ENCODE measurements around the gene ARPC5L.

Gene ARPC5L

GRCh38 chr9:124886866-124887492 lies 25.0 kb downstream of the ARPC5L start:
- POLR2A ChIA-PET = interaction anchor here (1.4 kb wide), 1 partner anchor 8 kb away, joined by 3 read pairs; no protein-coding TSS in a partner anchor
- no peak overlapping the region for H3K4me3 ChIP-seq (ENCODE audit: low read depth, low read length)
- TF ChIP-seq, protein P1, sequence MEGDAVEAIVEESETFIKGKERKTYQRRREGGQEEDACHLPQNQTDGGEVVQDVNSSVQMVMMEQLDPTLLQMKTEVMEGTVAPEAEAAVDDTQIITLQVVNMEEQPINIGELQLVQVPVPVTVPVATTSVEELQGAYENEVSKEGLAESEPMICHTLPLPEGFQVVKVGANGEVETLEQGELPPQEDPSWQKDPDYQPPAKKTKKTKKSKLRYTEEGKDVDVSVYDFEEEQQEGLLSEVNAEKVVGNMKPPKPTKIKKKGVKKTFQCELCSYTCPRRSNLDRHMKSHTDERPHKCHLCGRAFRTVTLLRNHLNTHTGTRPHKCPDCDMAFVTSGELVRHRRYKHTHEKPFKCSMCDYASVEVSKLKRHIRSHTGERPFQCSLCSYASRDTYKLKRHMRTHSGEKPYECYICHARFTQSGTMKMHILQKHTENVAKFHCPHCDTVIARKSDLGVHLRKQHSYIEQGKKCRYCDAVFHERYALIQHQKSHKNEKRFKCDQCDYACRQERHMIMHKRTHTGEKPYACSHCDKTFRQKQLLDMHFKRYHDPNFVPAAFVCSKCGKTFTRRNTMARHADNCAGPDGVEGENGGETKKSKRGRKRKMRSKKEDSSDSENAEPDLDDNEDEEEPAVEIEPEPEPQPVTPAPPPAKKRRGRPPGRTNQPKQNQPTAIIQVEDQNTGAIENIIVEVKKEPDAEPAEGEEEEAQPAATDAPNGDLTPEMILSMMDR (IDR thresholded peaks at IDR 0.05; ENCODE audit: insufficient read depth, low read length, missing control alignments) = no peak
- no peak for DNase-seq (ENCODE audit: low read depth, low spot score)
- CTCF ChIA-PET = interaction anchor here (0.6 to 1.4 kb wide), 3 partner anchors 7 to 112 kb away, joined by 3 to 6 read pairs (median 6); no protein-coding TSS in a partner anchor

DNA sequence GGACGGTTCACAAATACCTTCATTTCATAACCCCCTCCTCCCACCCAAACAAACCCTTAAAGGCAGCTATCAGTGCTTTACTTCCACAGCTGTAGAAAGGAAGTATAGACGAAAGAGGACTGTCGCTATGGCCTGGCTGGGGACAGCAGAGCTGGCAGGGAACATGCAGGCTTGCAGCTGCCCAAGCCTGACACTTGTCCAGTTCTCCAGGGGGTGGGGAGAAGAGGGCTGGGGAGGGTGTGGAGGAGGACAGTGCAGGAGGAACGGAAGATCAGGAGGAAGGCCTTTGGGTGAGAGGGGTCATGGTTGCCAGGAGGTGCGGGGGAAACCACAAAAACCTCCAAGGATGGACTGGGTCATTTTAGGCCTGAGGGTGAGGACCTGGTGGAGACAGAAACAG lies 25.9 kb downstream of the ARPC5L start:
- H3K4me3 ChIP-seq (ENCODE audit: low read depth, low read length) = no peak overlapping the region
- CTCF ChIA-PET = interaction anchor here (0.9 to 1.4 kb wide), 2 partner anchors 113 to 116 kb away, joined by 3 to 6 read pairs; no protein-coding TSS in a partner anchor
- POLR2A ChIA-PET = interaction anchor here (1.4 kb wide), 1 partner anchor 9 kb away, joined by 3 read pairs; no protein-coding TSS in a partner anchor
- TF ChIP-seq, protein P1 (IDR thresholded peaks at IDR 0.05; ENCODE audit: insufficient read depth, low read length, missing control alignments) = no peak
- DNase-seq (ENCODE audit: low read depth, low spot score) = no peak

DNA sequence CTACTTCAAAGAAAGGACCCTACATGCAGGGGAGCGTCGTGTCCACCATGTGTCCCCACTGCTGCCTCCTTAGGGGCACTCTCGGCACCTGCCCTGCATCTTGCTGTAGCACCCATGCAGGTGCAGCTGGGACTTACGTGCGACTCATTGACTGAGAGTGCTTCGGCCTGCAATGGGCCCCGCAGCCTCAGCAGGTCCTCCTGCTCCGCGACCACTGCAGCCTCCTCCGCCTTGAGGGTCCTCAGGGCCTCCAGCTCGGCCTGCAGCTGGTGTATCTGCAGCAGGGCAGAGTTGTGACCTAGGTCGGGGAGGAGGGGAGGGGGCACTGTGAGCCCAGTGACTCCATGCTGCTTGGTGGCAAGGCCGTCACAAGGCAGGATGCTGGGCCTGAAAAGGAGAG lies 27.1 kb downstream of the ARPC5L start:
- POLR2A ChIA-PET = no interaction called here
- CTCF ChIA-PET = interaction anchor here (1.3 to 3.4 kb wide), 4 partner anchors 28 to 116 kb away, joined by 3 to 16 read pairs (median 4); partner anchors contain the start of gene WDR38
- DNase-seq (ENCODE audit: low read depth, low spot score) = no peak
- TF ChIP-seq, protein P1 (IDR thresholded peaks at IDR 0.05; ENCODE audit: insufficient read depth, low read length, missing control alignments) = no peak
- no peak overlapping the region for H3K4me3 ChIP-seq (ENCODE audit: low read depth, low read length)

- TF ChIP-seq, protein P1 (IDR thresholded peaks at IDR 0.05; ENCODE audit: insufficient read depth, low read length, missing control alignments) = no peak
- H3K4me3 ChIP-seq (ENCODE audit: low read depth, low read length) = no peak overlapping the region
- ChIA-PET POLR2A (no interaction called here), CTCF (interaction anchor here (0.8 to 3.4 kb wide), 7 partner anchors 9 to 118 kb away, joined by 3 to 16 read pairs (median 3); partner anchors contain the start of gene WDR38)
- DNase-seq (ENCODE audit: low read depth, low spot score) = no peak
Observed at GRCh38 chr9:124890179-124890578, 28.2 kb downstream of the ARPC5L start.

DNA sequence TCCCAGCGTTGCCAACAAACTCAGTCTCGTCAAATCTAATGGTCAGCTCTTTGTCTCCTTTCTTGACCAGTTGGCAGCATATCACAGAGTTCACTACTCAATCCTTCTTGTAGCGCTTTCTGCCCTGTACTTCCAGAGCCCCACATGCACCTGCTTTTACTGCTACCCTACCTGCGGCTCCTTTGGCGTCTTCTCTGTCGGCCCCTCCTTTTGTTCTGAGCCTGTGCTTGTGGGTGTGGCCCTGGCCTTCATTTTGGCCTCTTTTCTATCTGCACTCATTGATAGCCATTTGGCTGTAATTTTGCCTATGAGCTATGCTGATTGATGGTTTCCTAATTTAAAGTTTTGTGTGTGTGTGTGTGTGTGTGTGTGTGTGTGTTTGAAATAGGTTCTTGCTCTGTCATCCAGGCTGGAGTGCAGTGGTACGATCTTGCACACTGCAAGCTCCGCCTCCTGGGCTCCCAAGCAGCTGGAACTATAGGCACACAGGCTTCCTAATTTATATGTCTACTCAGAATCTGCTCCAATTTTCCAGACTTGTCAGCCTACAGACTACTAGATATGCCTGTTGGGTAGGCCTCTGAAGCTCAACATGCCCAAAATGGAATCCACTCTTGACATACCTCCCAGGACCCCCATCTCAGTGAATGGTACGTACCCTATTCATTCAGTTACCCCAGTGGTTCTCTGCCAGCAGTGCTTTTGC lies 32.3 kb downstream of the ARPC5L start:
- ChIA-PET CTCF (interaction anchor here (0.7 to 2.4 kb wide), 24 partner anchors 8 to 484 kb away, joined by 3 to 61 read pairs (median 6); partner anchors contain the start of genes ARPC5L, OLFML2A, RPL35 and WDR38), POLR2A (interaction anchor here (1.1 kb wide), 1 partner anchor 18 kb away, joined by 3 read pairs; no protein-coding TSS in a partner anchor)
- H3K4me3 ChIP-seq (ENCODE audit: low read depth, low read length) = no peak overlapping the region
- TF ChIP-seq, protein P1 (IDR thresholded peaks at IDR 0.05; ENCODE audit: insufficient read depth, low read length, missing control alignments) = no peak
- no peak for DNase-seq (ENCODE audit: low read depth, low spot score)

GRCh38 chr9:124894741-124895170 lies 32.8 kb downstream of the ARPC5L start:
- H3K4me3 ChIP-seq (ENCODE audit: low read depth, low read length) = no peak overlapping the region

More at GRCh38 chr9:124894741-124895170, 32.8 kb downstream of the ARPC5L start:
- ChIA-PET CTCF (interaction anchor here (1.0 to 2.4 kb wide), 14 partner anchors 8 to 131 kb away, joined by 3 to 61 read pairs (median 8); partner anchors contain the start of gene WDR38), POLR2A (interaction anchor here (1.1 kb wide), 1 partner anchor 18 kb away, joined by 3 read pairs; no protein-coding TSS in a partner anchor)
- TF ChIP-seq, protein P1 (IDR thresholded peaks at IDR 0.05; ENCODE audit: insufficient read depth, low read length, missing control alignments) = peak; percentile 52
- DNase-seq (ENCODE audit: low read depth, low spot score) = no peak
